ENCODE results near the gene ZBTB1.

DNA sequence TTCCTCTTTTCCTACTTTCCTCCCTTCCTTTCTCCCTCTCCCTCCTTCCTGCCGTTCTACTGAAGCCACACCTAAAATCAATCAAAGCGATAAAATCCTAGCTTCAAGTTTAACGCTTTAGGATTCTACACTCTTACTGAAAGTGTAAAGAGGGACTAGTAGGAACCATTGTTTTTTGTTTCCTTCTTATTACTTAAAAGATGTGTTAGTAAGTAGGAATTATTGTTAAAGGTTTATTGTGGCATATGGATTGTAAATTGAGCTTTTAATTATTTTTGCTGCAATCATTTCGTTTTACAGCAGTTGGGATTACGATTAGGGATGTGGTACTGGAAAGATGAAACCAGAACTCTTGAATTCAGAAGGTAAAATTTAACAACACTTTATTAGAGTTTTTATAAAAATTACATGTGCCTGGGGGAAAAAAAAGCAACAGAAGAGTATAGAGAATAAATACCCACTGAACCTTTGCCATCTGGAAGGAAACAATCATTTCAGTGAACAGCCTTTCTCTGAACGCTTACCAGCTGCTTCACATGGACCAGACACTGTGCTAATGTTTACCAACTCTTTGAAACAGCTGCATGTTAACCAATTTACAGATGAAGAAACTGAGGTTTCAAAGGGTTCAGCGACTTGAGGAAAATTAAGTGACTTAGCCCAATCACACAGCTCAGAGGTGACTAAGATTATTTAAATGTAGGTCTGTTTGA is 46.2 kb downstream of the ZBTB1 start:
- TF ChIP-seq, protein P1, sequence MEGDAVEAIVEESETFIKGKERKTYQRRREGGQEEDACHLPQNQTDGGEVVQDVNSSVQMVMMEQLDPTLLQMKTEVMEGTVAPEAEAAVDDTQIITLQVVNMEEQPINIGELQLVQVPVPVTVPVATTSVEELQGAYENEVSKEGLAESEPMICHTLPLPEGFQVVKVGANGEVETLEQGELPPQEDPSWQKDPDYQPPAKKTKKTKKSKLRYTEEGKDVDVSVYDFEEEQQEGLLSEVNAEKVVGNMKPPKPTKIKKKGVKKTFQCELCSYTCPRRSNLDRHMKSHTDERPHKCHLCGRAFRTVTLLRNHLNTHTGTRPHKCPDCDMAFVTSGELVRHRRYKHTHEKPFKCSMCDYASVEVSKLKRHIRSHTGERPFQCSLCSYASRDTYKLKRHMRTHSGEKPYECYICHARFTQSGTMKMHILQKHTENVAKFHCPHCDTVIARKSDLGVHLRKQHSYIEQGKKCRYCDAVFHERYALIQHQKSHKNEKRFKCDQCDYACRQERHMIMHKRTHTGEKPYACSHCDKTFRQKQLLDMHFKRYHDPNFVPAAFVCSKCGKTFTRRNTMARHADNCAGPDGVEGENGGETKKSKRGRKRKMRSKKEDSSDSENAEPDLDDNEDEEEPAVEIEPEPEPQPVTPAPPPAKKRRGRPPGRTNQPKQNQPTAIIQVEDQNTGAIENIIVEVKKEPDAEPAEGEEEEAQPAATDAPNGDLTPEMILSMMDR (conservative IDR thresholded peaks at IDR 0.05 in 1 of 2, IDR thresholded peaks at IDR 0.05 in 1 of 2; ENCODE audit: extremely low read depth in 1 of 2, insufficient read depth in 1 of 2, low read depth in 1 of 2, low read length in 2 of 2) = no peak
- no peak for TF ChIP-seq EZH2 (IDR thresholded peaks at IDR 0.05; ENCODE audit: borderline replicate concordance, low read length)

Measured in mammary epithelial cell (primary cell).